SHP77 treated with DMSO at 0.1 percent for 48 hours (cell line): ENCODE data around the gene CENPQ.

ENCODE experiments used
- DNase-seq: peaks from one replicate; lab custom pipeline; 2025; lab: John Stamatoyannopoulos, UW

CENPQ gene

DNA sequence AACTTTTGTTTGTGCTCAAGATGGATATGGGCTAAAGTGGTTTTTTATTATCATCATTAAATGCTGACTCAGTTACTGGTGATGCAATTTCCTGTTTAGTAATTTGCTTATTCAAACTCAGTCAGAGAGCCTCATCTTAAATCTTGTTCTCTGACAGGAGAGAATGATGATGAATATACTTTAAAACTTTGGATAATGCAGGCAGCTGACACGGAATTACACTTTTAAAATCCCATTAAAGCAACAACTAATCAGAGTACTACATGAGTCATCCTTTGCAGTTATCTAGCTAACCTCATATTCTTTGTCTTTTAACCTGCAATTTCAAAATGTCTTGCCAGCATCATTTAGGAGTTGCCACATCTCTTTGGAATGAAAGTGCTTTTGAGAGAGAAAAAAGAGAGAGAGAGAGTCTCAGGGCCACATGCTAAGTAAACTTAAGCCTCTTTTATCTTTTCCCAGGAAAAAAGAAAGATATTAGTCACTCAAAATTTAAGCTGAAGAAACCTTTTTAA is 78.1 kb downstream of the CENPQ start:
- DNase-seq: no peak

GRCh38 chr6:49541936-49542335 is 78.8 kb downstream of the CENPQ start:
- DNase-seq: no peak
